GM23248 (cell line): Measurements from ENCODE around the gene FBXW8. TPM values are rescaled to one million over a fixed set of nuclear protein-coding genes. Genes with fewer than 3 reads are reported as not detected.

Experiments
- DNase-seq: peaks from one replicate; pipeline ENCODE4 v3.0.0-alpha.2; 2015
- H2AFZ ChIP-seq: fragments of 200-600 bp; sonication (generic); 2 replicates; pipeline ENCODE4 v1.6.1; 2016; ENCODE audit warnings: antibody characterized with exemption
- H3F3A ChIP-seq: fragments of 200-600 bp; sonication (generic); 2 replicates; pipeline ENCODE4 v1.6.1; 2016; ENCODE audit warnings: mild to moderate bottlenecking, antibody characterized with exemption, mixed run types; ENCODE audit not compliant: insufficient read depth
- H3K27ac ChIP-seq: fragments of 200-600 bp; sonication (generic); 2 replicates; pipeline ENCODE4 v1.5.1; 2016; ENCODE audit warnings: mild to moderate bottlenecking
- H3K27me3 ChIP-seq: fragments of 200-600 bp; sonication (generic); replicated peaks from 2 replicates; pipeline ENCODE4 v1.6.1; 2016; ENCODE audit warnings: mild to moderate bottlenecking; ENCODE audit not compliant: insufficient read depth
- H3K36me3 ChIP-seq: fragments of 200-600 bp; sonication (generic); 2 replicates; pipeline ENCODE4 v1.6.1; 2016; ENCODE audit warnings: low read depth, mild to moderate bottlenecking
- H3K4me1 ChIP-seq: fragments of 200-600 bp; sonication (generic); 2 replicates; pipeline ENCODE4 v1.6.1; 2016; ENCODE audit warnings: mild to moderate bottlenecking; ENCODE audit not compliant: insufficient read depth
- H3K4me2 ChIP-seq: fragments of 200-600 bp; sonication (generic); one replicate; pipeline ENCODE4 v1.6.1; 2016; ENCODE audit warnings: mild to moderate bottlenecking; ENCODE audit not compliant: unreplicated experiment
- H3K4me3 ChIP-seq: fragments of 200-600 bp; sonication (generic); 2 replicates; pipeline ENCODE4 v1.5.1; 2016; ENCODE audit warnings: mild to moderate bottlenecking
- H3K79me2 ChIP-seq: fragments of 200-600 bp; sonication (generic); 2 replicates; pipeline ENCODE4 v1.6.1; 2016; ENCODE audit warnings: mild to moderate bottlenecking; ENCODE audit not compliant: insufficient read depth
- H3K9ac ChIP-seq: fragments of 200-600 bp; sonication (generic); 2 replicates; pipeline ENCODE4 v1.6.1; 2016; ENCODE audit warnings: mild to moderate bottlenecking
- H3K9me2 ChIP-seq: fragments of 200-600 bp; sonication (generic); 2 replicates; pipeline ENCODE4 v1.6.1; 2016; ENCODE audit warnings: mixed run types, mild to moderate bottlenecking, moderate library complexity; ENCODE audit not compliant: insufficient read depth
- H3K9me3 ChIP-seq: fragments of 200-600 bp; sonication (generic); one replicate; pipeline ENCODE4 v1.6.1; 2017; ENCODE audit warnings: low read depth
- H4K20me1 ChIP-seq: fragments of 200-600 bp; sonication (generic); 2 replicates; pipeline ENCODE4 v1.6.0; 2016; ENCODE audit not compliant: insufficient read depth
- EZH2 ChIP-seq: fragments of 200-600 bp; sonication (generic); IDR thresholded peaks from 2 replicates; pipeline ENCODE4 v1.6.1; 2018; ENCODE audit warnings: antibody characterized with exemption, mild to moderate bottlenecking; ENCODE audit not compliant: insufficient read depth, poor library complexity, severe bottlenecking
- EZH2phosphoT487 ChIP-seq: fragments of 200-600 bp; sonication (generic); IDR thresholded peaks from 2 replicates; pipeline ENCODE4 v1.6.1; 2018; ENCODE audit warnings: antibody characterized with exemption, moderate library complexity, mild to moderate bottlenecking, low read depth; ENCODE audit not compliant: insufficient read depth
- WGBS, 2 experiments: methylation state at CpG; one replicate each; pipeline ENCODE4 v1.1.6; 2015 to 2017; ENCODE audit warnings: low lambda C conversion rate in 2 of 2, low coverage in 1 of 2; ENCODE audit errors: missing lambda C conversion rate in 2 of 2; 5-methylcytosine and 5-hydroxymethylcytosine counted together
- in situ Hi-C: fragments of 300-500 bp; cut with MboI; formaldehyde crosslinking; loops from 2 replicates; pipeline ENCODE4 v1.15.0; 2020
- polyA plus RNA-seq: library from polyadenylated mRNA; unstranded; fragments of >200 nt; fragmentation: Nextera tagmentation; extraction: Ambion mirVana; gene quantifications from 2 replicates; pipeline ENCODE4 v1.2.1, GENCODE V29; 2016
- total RNA-seq: library from RNA; depleted of rRNA; stranded (reverse); fragments of >200 nt; shearing (Covaris generic); gene quantifications from 2 replicates; pipeline ENCODE4 v1.2.3, GENCODE V29; 2014

Gene FBXW8
- total and polyA plus RNA-seq, 2 experiments from 2014 or later = 12.7 to 23.1 TPM

GRCh38 chr12:117061555-117062079 is 150.9 kb downstream of the FBXW8 start:
- H3K27ac ChIP-seq = no peak overlapping the region
- H3K9me3 ChIP-seq = no peaks in the 10 kb centered on the region
- H3K79me2 ChIP-seq = no peaks in the 10 kb centered on the region
- no peak for DNase-seq
- WGBS, 2 experiments = 62 to 66% methylated on average over 4 of the region's 4 CpGs
- H3F3A ChIP-seq = no peaks in the 10 kb centered on the region
- H3K36me3 ChIP-seq = no peaks in the 10 kb centered on the region
- H3K27me3 ChIP-seq = peaks cover 10% of the 10 kb centered on the region
- TF ChIP-seq EZH2 (no peak), EZH2phosphoT487 (no peak)
- H3K4me1 ChIP-seq = no peaks in the 10 kb centered on the region
- H4K20me1 ChIP-seq = no peaks in the 10 kb centered on the region
- H3K4me2 ChIP-seq = no peak overlapping the region
- in situ Hi-C loops = no loop called here
- no peak overlapping the region for H2AFZ ChIP-seq
- H3K9ac ChIP-seq = no peak overlapping the region
- no peak overlapping the region for H3K4me3 ChIP-seq
- H3K9me2 ChIP-seq = no peaks in the 10 kb centered on the region

GRCh38 chr12:117063162-117063911 is 152.6 kb downstream of the FBXW8 start:
- no peak overlapping the region for H3K4me3 ChIP-seq
- no peaks in the 10 kb centered on the region for H3K9me2 ChIP-seq
- H3K27me3 ChIP-seq = peaks cover 15% of the 10 kb centered on the region; the same call in 1 of the 2 replicates

GRCh38 chr12:117064049-117064448 is 153.3 kb downstream of the FBXW8 start:
- in situ Hi-C loops = no loop called here
- Histone ChIP-seq H3K9ac (no peak overlapping the region), H2AFZ (no peak overlapping the region), H3K4me1 (no peaks in the 10 kb centered on the region), H3K9me3 (no peaks in the 10 kb centered on the region), H3K27ac (no peak overlapping the region), H3K36me3 (no peaks in the 10 kb centered on the region), H3F3A (no peaks in the 10 kb centered on the region), H3K79me2 (no peaks in the 10 kb centered on the region), H3K9me2 (no peaks in the 10 kb centered on the region), H3K4me3 (no peak overlapping the region), H3K27me3 (peaks cover 15% of the 10 kb centered on the region; the same call in 1 of the 2 replicates), H4K20me1 (no peaks in the 10 kb centered on the region), H3K4me2 (no peak overlapping the region)
- no peak for TF ChIP-seq EZH2
- no peak for TF ChIP-seq EZH2phosphoT487
- WGBS, 2 experiments = 48 to 57% methylated on average over 7 of the region's 7 CpGs
- DNase-seq = no peak

More at GRCh38 chr12:117063162-117063911, 152.6 kb downstream of the FBXW8 start:
- Histone ChIP-seq H4K20me1 (no peaks in the 10 kb centered on the region), H3K79me2 (no peaks in the 10 kb centered on the region), H3K4me1 (no peaks in the 10 kb centered on the region), H2AFZ (no peak overlapping the region), H3K4me2 (no peak overlapping the region), H3K9me3 (no peaks in the 10 kb centered on the region), H3K27ac (no peak overlapping the region), H3K36me3 (no peaks in the 10 kb centered on the region), H3F3A (no peaks in the 10 kb centered on the region), H3K9ac (no peak overlapping the region)
- TF ChIP-seq EZH2phosphoT487 (no peak), EZH2 (no peak)
- in situ Hi-C loops = no loop called here
- 65 to 66% methylated on average over 14 to 16 of the region's 16 CpGs for WGBS, 2 experiments
- DNase-seq = no peak

GRCh38 chr12:117064596-117064995 is 153.8 kb downstream of the FBXW8 start:
- no peaks in the 10 kb centered on the region for H4K20me1 ChIP-seq
- peaks cover 15% of the 10 kb centered on the region; the same call in 1 of the 2 replicates for H3K27me3 ChIP-seq
- 75 to 86% methylated on average over 2 of the region's 2 CpGs for WGBS, 2 experiments
- TF ChIP-seq EZH2 (no peak), EZH2phosphoT487 (no peak)
- H3K9me3 ChIP-seq = no peaks in the 10 kb centered on the region
- H3K27ac ChIP-seq = no peak overlapping the region
- H3K79me2 ChIP-seq = no peaks in the 10 kb centered on the region
- no peak for DNase-seq
- no peak overlapping the region for H3K9ac ChIP-seq
- H2AFZ ChIP-seq = no peak overlapping the region
- H3K36me3 ChIP-seq = no peaks in the 10 kb centered on the region
- in situ Hi-C loops = no loop called here
- H3K4me3 ChIP-seq = no peak overlapping the region
- H3F3A ChIP-seq = no peaks in the 10 kb centered on the region
- no peak overlapping the region for H3K4me2 ChIP-seq
- no peaks in the 10 kb centered on the region for H3K9me2 ChIP-seq
- H3K4me1 ChIP-seq = no peaks in the 10 kb centered on the region
